HT-29 (cell line): Measurements from ENCODE around the gene DCLK1. TPM values are rescaled to one million over a fixed set of nuclear protein-coding genes. Genes with fewer than 3 reads are reported as not detected.

Experiments used
- DNase-seq: peaks from one replicate; pipeline ENCODE4 v3.0.0-alpha.2; 2015; ENCODE audit warnings: low spot score
- total RNA-seq: library from RNA; depleted of rRNA; stranded (reverse); fragments of >200 nt; shearing (Covaris generic); gene quantifications from 2 replicates; pipeline ENCODE4 v1.2.3, GENCODE V29; 2014

The DCLK1 gene
- total RNA-seq, 1 experiment from 2014 or later: not detected

DNA sequence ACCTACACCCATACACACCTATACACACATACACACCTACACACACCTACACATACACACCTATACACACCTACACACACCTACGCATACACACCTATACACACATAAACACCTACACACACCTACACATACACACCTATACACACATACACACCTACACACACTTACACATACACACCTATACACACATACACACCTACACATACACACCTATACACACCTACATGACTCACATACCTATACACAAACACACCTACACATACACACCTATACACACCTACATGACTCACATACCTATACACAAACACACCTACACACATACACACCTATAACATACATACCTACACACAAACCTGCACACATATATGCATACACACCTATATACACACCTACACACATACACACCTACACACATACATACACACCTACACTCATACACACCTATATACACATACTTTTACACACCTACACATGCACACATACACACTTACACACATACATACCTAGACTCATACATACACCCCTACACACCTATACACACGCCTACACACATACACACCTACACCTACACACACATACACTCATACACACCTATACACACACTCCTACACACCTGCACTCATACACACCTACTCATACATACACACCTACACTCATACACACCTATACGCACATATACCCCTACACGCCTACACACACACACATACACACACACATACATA lies 368.0 kb downstream of the DCLK1 start:
- no peak for DNase-seq

DNA sequence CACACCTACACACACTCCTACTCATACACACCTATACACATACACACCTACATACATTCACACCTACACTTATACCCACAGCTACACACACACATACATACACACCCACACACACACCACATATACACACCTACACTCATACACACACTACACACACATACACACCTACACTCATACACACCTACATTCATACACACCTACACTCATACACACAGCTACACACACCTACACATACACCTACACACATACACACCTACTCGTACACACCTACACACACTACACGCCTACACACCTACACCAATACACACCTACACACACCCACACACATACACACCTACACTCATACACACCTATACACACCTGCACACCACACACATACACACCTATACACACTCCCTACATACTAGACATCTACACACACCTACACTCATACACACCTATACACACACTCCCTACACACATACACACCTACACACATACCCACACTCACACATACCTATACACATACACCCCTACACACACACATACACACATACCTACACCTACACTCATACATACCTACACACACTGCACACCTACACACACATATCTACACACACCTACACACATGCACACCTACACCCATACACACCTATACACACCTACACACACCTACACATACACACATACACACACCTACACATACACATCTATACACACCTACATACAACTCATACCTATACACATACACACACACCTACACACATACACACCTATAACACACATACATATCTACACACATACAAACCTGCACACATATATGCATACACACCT lies 369.5 kb downstream of the DCLK1 start:
- DNase-seq: no peak

DNA sequence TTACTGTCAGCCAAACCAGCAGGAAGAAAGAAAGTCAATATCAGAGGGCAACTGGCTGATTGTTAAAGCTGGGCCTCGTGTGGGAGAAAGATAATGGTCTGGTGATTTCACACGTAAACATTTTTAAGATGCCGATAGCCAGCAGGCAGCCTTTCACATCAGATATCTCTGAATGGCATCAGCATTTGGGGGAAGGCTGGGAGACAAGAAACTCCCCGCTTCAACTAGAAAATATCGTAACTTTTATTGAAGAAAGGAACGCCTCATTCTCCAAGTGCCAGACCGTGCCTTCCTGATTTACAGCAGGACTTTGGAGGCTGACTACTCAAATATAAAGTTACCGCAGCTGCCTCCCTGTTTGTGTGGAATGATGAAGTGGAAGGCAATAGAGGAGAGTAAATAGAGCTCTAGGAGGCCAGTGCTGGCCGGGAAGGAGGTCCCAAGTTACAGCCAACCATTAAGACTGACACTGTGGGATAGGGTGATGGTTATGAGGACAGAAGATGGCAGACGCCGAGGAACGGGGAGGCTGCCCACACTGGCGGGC lies 370.4 kb downstream of the DCLK1 start:
- DNase-seq: no peak

DNA sequence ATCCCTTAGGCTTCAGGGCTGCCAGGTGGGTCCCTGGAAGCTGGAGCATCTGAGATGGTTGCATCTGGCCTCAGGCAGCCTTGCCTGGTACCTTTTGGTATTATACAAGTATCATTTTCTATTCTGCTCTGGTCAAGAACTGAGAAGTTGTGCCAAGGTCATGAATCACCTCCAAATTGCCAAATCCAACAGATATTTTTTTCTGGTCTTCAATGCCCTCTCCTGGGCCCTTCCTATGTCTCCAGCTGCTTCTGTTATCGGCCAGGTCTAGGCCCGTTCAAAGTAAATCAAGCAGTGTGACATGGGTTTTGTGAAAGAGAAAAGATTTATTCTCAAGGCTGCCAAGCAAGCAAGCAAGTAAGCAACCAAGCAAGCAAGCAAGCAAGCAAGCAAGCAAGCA lies 383.6 kb downstream of the DCLK1 start:
- DNase-seq: no peak

DNA sequence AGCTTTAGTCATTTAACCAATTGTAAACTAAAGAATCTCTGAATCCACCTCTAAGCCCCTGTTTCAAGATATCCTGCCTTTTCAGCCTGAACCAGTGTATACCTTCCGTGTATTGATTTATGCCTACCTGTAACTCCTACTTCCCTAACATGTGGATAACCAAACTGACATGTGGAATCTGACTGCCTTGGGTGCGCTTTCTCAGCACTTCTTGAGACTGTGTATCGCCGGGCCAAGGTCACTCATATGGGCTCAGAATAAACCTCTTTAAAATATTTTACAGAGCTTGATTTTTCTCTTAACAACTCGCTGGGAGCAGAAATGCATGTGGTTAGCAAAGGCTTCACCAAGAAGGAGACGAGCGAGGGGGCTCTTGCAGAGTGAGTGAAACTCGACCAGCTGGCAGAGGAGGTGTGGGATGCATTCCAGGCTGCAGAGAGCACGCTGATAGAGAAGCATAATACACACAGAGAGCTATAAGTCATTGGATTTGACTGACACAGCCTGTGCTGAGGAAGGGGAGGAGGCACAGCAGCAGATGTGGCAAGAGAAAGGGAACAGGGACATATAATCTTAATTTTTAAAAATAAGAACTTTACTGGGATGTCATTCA lies 386.5 kb downstream of the DCLK1 start:
- DNase-seq: no peak

DNA sequence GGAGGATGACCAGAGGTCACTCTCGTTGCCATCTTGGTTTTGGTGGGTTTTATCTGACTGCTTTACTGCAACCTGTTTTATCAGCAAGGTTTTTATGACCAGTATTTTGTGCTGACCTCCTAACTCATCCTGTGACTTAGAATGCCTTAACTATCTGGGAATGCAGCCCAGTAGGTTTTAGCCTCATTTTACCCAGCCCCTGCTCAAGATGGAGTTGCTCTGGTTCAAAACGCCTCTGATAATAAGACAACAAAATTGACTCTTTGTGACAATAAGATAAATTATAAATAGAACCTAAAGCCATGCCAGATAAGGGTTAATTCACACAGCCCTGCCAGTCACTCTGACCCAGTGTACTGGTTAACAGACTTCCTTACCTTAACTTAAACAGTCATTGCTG lies 387.0 kb downstream of the DCLK1 start:
- DNase-seq: no peak

DNA sequence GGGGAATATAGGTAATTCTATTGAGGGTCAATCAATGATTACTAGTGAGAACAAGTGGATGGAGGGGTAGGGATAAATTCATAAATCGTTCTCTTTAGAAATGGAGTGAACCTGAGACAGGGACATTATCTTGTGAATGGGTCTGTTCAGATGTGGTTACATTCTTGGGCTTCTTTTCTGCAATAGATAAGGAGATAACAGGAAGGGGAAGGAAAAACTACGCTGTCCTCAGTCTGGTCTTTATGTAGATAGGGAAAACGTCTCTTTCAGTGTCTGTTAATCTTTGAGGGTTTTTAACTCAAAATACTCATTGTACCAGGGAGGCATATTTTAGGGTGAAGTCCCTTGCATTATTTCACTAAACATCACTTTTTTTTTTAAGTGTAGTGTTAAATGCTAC lies 388.0 kb downstream of the DCLK1 start:
- no peak for DNase-seq

DNA sequence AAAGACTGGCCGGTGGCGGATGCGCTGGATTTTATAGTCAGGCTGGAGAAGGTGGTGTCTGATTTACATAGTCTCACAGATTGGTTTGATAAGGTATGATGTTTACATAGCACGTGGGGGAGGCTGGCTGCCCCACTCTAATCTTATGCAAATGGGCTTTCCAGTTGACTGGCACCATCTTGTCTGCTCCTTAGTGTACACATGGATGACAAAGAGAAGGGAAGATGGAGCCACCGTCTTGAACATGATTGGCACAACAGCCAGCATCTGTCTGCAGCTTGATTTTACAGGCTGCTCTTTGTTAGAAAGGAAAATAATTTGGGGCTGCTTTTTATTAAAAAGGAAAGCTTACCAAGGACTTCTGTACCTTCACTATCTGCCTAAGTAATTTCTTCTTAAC lies 389.5 kb downstream of the DCLK1 start:
- no peak for DNase-seq

DNA sequence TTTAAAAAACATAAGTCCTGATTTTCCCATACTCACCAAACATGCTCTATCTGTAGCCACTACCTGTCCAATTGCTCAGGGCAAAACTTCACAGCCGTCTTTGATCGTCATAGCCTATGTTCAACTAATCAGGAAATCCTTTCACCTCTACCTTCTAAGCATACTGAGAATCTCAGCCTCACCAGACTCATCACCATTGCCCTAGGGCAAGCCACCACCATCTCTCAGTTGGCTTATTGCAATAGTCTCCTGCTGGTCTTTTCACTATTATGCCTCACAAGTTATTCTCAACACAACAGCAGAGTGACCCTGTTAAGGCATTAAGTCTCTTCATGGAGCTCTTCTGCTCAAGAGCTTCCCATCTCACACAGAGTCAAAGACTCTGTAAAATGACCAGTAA lies 394.3 kb downstream of the DCLK1 start:
- DNase-seq: no peak

DNA sequence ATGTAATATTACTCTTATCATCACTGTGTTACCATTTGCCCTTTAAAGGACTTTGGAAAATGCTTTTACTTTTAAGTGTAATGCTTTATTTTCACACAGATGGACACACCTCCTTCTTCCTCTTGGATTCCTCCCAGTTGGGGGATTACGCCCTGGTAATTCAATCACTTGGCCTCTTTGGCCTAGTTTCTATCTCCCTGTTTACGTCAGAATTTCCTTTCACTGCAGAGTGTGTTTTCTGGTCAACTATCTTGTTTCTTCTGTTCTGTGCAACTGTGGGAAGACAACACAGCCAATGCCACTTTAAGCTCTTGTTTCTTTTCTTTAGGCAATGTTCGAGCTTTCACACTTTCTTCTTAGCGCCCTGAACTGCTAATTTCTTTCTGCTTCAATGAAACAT lies 397.4 kb downstream of the DCLK1 start:
- no peak for DNase-seq

DNA sequence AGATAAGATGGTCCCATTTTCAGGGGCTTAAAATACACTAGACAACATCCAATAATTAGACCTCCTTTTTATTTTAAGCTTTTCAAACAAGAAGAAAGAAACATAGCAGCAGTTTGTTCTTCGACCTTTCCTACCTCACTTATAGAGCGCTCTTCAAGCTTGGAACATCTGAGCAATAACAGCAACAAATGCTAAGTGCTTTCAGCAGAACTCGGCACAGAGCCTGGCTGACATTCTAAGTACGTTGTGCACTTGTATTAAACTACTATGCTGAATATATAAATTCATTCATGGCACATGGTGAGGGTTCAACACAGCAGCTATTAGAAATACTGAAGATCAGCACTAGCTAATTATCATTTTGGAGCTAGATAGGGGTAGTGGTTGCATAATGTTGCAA lies 398.6 kb downstream of the DCLK1 start:
- no peak for DNase-seq

DNA sequence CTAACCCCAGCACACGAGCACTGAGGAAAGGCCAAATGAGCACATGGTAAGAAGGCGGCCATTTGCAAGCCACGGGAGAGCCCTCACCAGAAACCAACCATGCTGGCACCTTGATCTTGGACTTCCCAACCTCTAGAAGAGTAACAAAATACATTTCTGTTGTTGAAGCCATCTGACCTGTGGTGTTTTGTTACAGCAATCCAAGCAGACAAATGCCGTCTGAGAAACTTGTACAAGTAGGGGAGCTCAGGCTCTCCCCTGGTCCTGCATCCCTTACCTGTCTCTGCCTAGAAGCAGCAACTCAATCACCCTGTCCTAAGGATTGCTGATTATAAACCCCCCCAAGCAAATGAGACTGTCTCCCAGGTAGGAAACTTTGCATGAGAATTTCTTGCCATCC lies 399.7 kb downstream of the DCLK1 start:
- no peak for DNase-seq

DNA sequence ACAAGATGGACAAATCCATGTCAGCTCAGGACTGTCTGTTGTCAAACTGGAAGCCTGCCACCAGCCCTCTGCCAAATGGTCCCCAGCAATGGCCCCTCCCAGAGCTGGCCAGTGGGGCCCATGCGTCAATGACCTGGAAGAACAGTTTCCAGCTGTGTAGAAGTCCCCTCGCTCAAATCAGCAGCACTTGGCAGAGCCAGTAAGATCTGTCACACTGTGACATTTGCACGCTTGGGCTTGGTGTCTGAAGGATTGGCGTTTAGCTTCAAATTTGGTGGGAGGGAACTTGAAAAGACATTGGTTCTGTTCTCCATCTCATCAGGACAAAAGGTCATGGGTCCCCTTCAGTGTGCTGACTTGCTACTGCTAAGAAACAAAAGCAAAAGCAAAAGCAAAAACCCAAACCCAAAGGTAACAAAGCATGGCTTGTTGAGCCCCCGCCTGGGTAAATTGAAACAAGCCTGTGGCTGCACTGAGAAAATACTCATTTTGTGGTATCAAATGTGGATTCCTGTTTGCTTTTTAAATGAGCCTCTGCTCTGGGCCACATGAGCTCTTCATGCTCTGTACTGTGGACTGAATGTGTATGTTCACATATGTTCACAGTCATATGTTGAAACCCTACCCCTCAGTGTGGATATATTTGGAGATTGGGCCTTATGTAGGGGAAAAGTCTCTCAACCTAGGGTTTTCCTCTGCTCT lies 401.1 kb downstream of the DCLK1 start:
- no peak for DNase-seq

DNA sequence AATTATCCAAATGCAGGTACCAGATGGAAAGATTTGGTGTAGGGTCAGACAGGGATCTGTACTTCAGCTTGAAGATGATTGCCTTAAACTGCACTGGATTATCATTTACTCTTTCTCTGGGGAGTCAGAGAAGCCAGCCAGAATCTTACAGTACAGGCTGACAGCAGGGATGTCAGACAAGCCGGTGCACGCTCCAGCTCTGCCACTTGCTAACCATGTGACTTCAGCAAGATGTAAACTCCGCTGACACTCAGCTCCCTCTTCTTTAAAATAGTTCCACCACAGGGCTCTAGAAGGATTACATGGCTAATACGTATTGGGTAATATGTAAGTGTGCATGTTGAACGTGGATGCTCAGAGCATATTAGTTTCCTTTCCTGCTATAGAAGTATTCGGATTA lies 403.3 kb downstream of the DCLK1 start:
- no peak for DNase-seq

DNA sequence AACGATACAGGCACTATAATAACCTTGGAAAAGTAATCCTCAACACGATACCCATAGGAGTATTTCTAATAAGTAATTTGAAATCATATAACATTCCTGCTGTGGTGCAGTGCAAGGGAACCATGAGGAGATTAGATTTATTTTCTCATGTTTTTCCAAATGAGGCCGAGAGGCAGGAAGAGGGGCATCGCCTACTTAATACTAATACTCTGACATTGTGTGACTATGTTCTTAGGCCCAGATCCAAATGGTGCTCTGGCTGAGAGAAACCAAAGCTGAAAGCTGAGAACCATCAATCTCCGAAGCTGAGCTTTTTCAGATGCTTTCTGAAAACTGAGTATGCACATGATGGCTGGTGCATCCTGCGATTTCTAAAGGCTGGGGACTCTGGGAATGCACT lies 406.7 kb downstream of the DCLK1 start:
- DNase-seq: no peak

DNA sequence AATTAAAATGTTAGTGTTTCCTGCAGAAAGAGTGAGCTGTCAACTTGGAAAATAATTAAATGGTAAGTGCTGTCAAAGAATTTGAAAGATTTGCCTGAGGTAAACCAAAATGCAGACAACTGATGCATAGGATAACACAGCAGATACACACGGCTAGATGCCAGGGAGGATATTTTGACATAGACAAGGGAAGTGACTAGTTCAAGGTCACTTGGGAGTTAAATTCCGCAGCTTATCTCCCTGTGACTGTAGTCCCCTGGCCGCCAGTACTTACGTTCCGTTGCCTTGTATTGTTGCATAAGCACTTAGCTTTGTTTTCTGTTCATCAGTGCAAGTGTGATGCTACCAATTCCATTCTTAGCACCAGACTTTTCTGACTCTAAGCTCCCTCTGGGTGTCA lies 407.4 kb downstream of the DCLK1 start:
- no peak for DNase-seq

DNA sequence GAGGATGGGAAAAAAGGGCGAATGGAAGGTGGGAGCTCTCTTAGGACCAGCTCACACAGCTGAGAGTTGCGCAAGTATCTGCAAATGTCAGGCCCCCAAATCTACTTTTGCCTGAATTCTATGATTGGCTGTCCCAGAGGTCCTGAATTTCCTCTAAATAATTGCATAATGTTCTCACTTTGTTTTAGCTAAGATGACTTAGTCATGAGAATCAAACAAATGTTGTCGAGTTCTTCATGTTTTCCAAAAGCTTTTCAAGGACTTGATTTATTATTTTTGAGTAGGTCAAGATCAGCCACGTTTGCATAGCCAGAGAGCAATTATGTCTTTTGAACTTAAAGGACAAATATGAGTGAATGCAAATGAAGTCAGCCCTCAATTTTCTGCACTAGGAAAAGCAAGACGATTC lies 408.1 kb downstream of the DCLK1 start:
- DNase-seq: no peak

DNA sequence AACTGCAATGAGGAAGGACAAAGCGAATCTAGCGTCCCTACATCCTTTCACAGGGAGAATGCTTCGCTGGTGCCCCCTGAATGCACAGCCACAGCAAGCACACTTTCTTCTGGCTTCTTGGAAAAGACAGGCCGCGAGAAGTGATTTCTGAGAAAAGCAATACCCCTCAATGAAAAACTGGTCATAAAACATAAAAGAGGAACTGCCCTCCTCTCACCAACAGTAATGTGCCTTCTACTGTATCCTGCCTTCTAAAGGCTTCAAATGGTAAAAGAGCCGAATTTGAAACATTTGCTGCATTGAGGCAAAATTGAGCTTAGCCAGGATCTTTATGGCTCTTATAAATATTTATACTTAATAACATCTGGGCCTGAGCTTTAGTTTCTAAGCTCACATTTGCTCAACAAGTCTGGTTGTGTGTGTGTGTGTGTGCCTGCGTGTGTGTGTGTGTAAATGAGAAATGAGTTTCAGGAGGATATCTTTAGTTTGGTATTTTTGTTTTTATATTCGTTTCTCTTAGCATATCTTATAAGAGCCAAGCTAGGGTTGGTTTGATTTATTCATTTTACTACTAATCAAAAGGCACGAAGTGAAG lies 408.6 kb downstream of the DCLK1 start:
- no peak for DNase-seq

DNA sequence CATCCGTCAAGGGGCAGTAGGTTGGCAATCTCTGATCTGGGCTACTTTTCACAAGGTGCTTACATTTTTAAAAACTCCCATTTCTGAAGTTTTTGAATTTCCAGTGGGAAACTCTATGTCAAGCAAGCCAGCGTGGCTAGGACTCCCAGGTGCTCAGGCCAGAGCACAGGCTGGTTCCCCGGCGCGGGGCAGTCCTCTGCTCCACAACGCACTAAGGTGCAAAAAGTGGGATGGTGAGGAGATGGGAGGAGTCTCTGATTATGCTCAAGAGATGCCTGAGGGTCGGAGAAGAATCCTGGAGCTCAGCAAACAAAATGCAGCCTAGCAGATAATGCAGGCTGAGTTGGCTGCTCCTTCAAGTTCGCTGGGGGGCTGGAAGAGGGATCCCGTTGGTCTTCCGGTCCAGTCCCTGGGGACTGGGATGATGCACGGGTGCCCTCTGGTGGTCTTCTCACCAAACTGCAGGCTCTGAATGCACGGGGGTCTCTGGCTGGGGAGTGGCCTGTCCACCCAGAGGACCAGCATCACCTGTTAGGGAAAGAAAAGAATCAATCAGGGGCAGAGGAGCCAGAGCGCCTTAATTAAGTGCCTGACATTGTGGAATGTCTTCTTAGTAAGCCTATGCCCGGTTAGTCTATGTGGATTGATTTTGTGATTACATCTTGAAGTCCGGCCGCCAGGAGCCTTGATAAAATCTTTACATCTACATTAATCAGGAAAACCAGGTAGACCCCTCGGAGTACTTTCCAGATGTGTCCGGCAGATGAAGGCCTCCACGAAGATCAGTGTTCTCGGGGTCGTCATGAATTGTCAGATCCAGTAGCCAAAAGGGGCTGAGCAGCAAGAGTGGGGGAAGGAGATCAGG lies 410.3 kb downstream of the DCLK1 start:
- peak; percentile 76 for DNase-seq

DNA sequence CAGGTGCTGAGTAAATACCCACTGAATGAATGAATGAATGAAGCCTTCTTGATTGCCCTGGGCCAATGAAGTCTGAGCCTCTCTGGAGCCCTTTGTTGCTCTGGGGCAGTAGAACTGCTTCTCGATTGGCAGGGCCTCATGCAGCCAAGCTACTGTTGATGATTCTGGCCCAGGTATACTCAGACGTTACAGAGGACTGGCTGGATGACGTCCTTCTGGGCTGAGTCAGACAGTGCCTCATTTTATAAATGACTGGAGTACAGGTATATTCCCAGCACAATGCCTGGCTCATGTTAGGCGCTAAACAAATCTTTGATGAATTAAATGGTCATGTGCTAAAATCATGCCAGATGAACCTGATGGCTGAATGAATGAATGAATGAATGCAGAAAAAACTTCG lies 410.9 kb downstream of the DCLK1 start:
- no peak for DNase-seq
